CD14-positive monocyte (primary cell): ENCODE measurements around the gene COX7A2. TPM values are rescaled to one million over a fixed set of nuclear protein-coding genes. Genes with fewer than 3 reads are reported as not detected.
A peak's percentile ranks its signal among the peaks of the same experiment; 100 is the strongest.

Source experiments
- DNase-seq, 3 donors: peaks; one replicate each; pipeline ENCODE4 v3.0.0-alpha.2; 2011 to 2022
- H2AFZ ChIP-seq: 2 replicates; pipeline ENCODE4 v1.6.0; 2012; ENCODE audit warnings: mild to moderate bottlenecking, low read depth, low read length, inconsistent platforms; ENCODE audit not compliant: insufficient read depth, poor library complexity, severe bottlenecking
- H3K27ac ChIP-seq, 2 donors: 1 replicate in 1 of 2; 2 replicates in 1 of 2; pipeline ENCODE4 v1.5.1; 2012 to 2013; ENCODE audit warnings: low read length in 2 of 2, control low read depth in 1 of 2, inconsistent platforms in 1 of 2, low read depth in 1 of 2, mild to moderate bottlenecking in 1 of 2
- H3K27me3 ChIP-seq, 2 donors: one replicate each; pipeline versions ENCODE4 v1.6.0 to v1.6.1; 2011 to 2013; ENCODE audit warnings: low read length in 2 of 2; ENCODE audit not compliant: control insufficient read depth in 2 of 2, insufficient read depth in 2 of 2
- H3K36me3 ChIP-seq, 2 donors: replicated peaks in 1 of 2; 1 replicate in 1 of 2; 2 replicates in 1 of 2; pipeline versions ENCODE4 v1.5.1 to v1.6.1; 2012 to 2013; ENCODE audit warnings: low read length in 2 of 2, control low read depth in 1 of 2, inconsistent platforms in 1 of 2, mild to moderate bottlenecking in 1 of 2; ENCODE audit not compliant: insufficient read depth in 2 of 2, control insufficient read depth in 1 of 2
- H3K4me1 ChIP-seq, 2 donors: 1 replicate in 1 of 2; 2 replicates in 1 of 2; pipeline versions ENCODE4 v1.5.1 to v1.6.1; 2012 to 2013; ENCODE audit warnings: low read length in 2 of 2, control low read depth in 1 of 2, inconsistent platforms in 1 of 2, mild to moderate bottlenecking in 1 of 2, moderate library complexity in 1 of 2; ENCODE audit not compliant: insufficient read depth in 2 of 2, control insufficient read depth in 1 of 2
- H3K4me2 ChIP-seq: replicated peaks from 2 replicates; pipeline ENCODE3; 2012; ENCODE audit warnings: low read length, moderate library complexity, mild to moderate bottlenecking; ENCODE audit not compliant: poor library complexity, severe bottlenecking; ENCODE audit errors: extremely low read depth
- H3K4me3 ChIP-seq, 3 experiments: fragments of 200-600 bp in 1 of 3; sonication (generic) in 1 of 3; replicated peaks in 1 of 3; 1 replicate in 2 of 3; 2 replicates in 1 of 3; pipeline ENCODE4 v1.5.1; 2011 to 2013; ENCODE audit warnings: low read length in 3 of 3, mild to moderate bottlenecking in 3 of 3, control low read depth in 2 of 3, low read depth in 2 of 3, inconsistent platforms in 1 of 3, moderate library complexity in 1 of 3
- H3K79me2 ChIP-seq: 2 replicates; pipeline ENCODE4 v1.6.0; 2012; ENCODE audit warnings: mild to moderate bottlenecking, control low read depth, inconsistent platforms, low read length, moderate library complexity; ENCODE audit not compliant: insufficient read depth
- H3K9ac ChIP-seq: 2 replicates; pipeline ENCODE4 v1.6.0; 2017; ENCODE audit warnings: low read length, mild to moderate bottlenecking; ENCODE audit not compliant: insufficient read depth, poor library complexity, severe bottlenecking
- H3K9me3 ChIP-seq, 2 donors: replicated peaks in 1 of 2; 1 replicate in 1 of 2; 2 replicates in 1 of 2; pipeline versions ENCODE4 v1.5.1 to v1.6.1; 2012 to 2013; ENCODE audit warnings: low read length in 2 of 2, control low read depth in 1 of 2; ENCODE audit not compliant: control insufficient read depth in 1 of 2, insufficient read depth in 1 of 2
- H4K20me1 ChIP-seq: 2 replicates; pipeline ENCODE4 v1.6.0; 2012; ENCODE audit warnings: mild to moderate bottlenecking, low read length, control low read depth, moderate library complexity; ENCODE audit not compliant: insufficient read depth
- H3K27ac Mint-ChIP-seq, 7 donors: one replicate each; pipeline ENCODE4 v1.8.0; 2020; ENCODE audit warnings: mild to moderate bottlenecking in 7 of 7, mixed read lengths in 7 of 7, moderate library complexity in 6 of 7, inconsistent platforms in 2 of 7
- H3K27me3 Mint-ChIP-seq, 3 donors: one replicate each; pipeline ENCODE4 v1.8.0; 2021 to 2022; ENCODE audit warnings: low read depth in 3 of 3, mild to moderate bottlenecking in 3 of 3, mixed read lengths in 3 of 3, moderate library complexity in 3 of 3, inconsistent platforms in 1 of 3
- H3K36me3 Mint-ChIP-seq, 2 donors: one replicate each; pipeline ENCODE4 v1.8.0; 2020; ENCODE audit warnings: mixed read lengths in 2 of 2, inconsistent platforms in 1 of 2, mild to moderate bottlenecking in 1 of 2
- H3K4me1 Mint-ChIP-seq: one replicate; pipeline ENCODE4 v1.8.0; 2020; ENCODE audit warnings: mild to moderate bottlenecking, mixed read lengths
- H3K4me3 Mint-ChIP-seq, 2 donors: one replicate each; pipeline ENCODE4 v1.8.0; 2020; ENCODE audit warnings: mild to moderate bottlenecking in 2 of 2, mixed read lengths in 2 of 2, moderate library complexity in 1 of 2
- H3K9me3 Mint-ChIP-seq, 7 donors: one replicate each; pipeline ENCODE4 v1.8.0; 2020 to 2022; ENCODE audit warnings: mixed read lengths in 7 of 7, mild to moderate bottlenecking in 6 of 7, moderate library complexity in 6 of 7, inconsistent platforms in 2 of 7
- WGBS: methylation state at CpG from one replicate; pipeline ENCODE4 v1.1.5; 2013; ENCODE audit warnings: missing lambda C conversion rate; ENCODE audit not compliant: insufficient coverage; 5-methylcytosine and 5-hydroxymethylcytosine counted together
- intact Hi-C, 2 donors: fragments of 100-400 bp; cut with micrococcal nuclease; formaldehyde crosslinking; loops; one replicate each; pipeline versions ENCODE4 v1.15.0 to v1.15.1; 2023
- polyA plus RNA-seq, 3 donors: library from polyadenylated mRNA; depleted of rRNA in 1 of 3; unstranded in 2 of 3; stranded (reverse) in 1 of 3; fragments of 300-500 nt in 2 of 3; fragments of >200 nt in 1 of 3; fragmentation: Illumina TruSeq in 2 of 3; gene quantifications; 1 replicate in 2 of 3; 2 replicates in 1 of 3; pipeline ENCODE4 v1.2.3, GENCODE V29; 2012 to 2021
- TF ChIP-seq, protein P1 (sequence below): fragments of 200-600 bp; IDR thresholded peaks from one replicate; pipeline ENCODE4 v1.8.0; 2022; ENCODE audit warnings: antibody characterized with exemption, mild to moderate bottlenecking

Gene COX7A2
- polyA plus RNA-seq, 3 donors, result 175 to 846 (median 798) TPM

- H3K9me3 Mint-ChIP-seq, result no peaks in the 10 kb centered on the region
- H3K4me1 Mint-ChIP-seq, result peaks cover 24% of the 10 kb centered on the region
- no peaks in the 10 kb centered on the region for H3K9me3 ChIP-seq
- H3K27me3 Mint-ChIP-seq, result no peaks in the 10 kb centered on the region
- H2AFZ ChIP-seq, result no peak overlapping the region
- H3K27ac ChIP-seq, result no peak overlapping the region
- H3K79me2 ChIP-seq, result peaks cover 45% of the 10 kb centered on the region
- TF ChIP-seq, protein P1, sequence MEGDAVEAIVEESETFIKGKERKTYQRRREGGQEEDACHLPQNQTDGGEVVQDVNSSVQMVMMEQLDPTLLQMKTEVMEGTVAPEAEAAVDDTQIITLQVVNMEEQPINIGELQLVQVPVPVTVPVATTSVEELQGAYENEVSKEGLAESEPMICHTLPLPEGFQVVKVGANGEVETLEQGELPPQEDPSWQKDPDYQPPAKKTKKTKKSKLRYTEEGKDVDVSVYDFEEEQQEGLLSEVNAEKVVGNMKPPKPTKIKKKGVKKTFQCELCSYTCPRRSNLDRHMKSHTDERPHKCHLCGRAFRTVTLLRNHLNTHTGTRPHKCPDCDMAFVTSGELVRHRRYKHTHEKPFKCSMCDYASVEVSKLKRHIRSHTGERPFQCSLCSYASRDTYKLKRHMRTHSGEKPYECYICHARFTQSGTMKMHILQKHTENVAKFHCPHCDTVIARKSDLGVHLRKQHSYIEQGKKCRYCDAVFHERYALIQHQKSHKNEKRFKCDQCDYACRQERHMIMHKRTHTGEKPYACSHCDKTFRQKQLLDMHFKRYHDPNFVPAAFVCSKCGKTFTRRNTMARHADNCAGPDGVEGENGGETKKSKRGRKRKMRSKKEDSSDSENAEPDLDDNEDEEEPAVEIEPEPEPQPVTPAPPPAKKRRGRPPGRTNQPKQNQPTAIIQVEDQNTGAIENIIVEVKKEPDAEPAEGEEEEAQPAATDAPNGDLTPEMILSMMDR, result no peak
- H3K36me3 Mint-ChIP-seq, result peaks cover 2 to 10% of the 10 kb centered on the region in 2 donors
- H3K4me3 Mint-ChIP-seq, result peak overlapping the region in 1 of 2 donors; percentile 30
- H3K36me3 ChIP-seq, result no peaks in the 10 kb centered on the region
- no peak overlapping the region for H3K4me3 ChIP-seq
- WGBS, result no CpG with 5 or more reads among the region's 1 CpG
- H4K20me1 ChIP-seq, result peaks cover 7% of the 10 kb centered on the region
- DNase-seq, result no peak
- peak overlapping the region in 4 of 7 donors; percentile 3 to 57 (median 18) for H3K27ac Mint-ChIP-seq
- intact Hi-C loops, result loop anchor here in 1 of 2 donors (10.0 kb wide), 1 partner anchor 317 kb away; the partner anchor contains the start of gene SENP6
- peaks cover 12 to 41% of the 10 kb centered on the region in 2 donors for H3K4me1 ChIP-seq
- no peak overlapping the region for H3K4me2 ChIP-seq
- H3K9ac ChIP-seq, result no peak overlapping the region
- H3K27me3 ChIP-seq, result no peaks in the 10 kb centered on the region
Measured at GRCh38 chr6:75287424-75287823, 43.8 kb upstream of the COX7A2 start.

DNA sequence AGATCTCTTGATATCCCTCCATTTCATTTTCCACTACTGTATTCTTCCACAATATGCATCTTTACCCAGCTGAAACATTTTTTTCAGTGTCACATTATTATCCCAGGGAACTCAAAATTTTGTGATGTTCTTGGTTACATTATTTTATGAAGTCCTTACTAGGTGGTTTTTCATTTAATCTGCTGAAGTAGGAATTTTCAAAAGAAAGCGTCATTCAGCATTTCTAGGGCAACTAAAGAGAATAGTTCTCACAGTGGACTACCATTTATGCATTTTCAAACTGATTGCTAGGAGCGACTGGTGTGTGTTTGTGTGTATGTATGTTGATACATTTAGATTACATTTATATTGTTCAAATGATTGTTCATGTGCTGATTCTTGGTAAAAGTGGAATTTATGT lies 43.4 kb upstream of the COX7A2 start:
- Histone ChIP-seq H3K27ac (no peak overlapping the region), H3K9ac (no peak overlapping the region), H3K4me2 (no peak overlapping the region), H4K20me1 (peaks cover 10% of the 10 kb centered on the region), H3K4me3 (no peak overlapping the region), H2AFZ (no peak overlapping the region), H3K27me3 (no peaks in the 10 kb centered on the region), H3K79me2 (peaks cover 49% of the 10 kb centered on the region), H3K36me3 (no peaks in the 10 kb centered on the region), H3K4me1 (peaks cover 16 to 45% of the 10 kb centered on the region in 2 donors), H3K9me3 (no peaks in the 10 kb centered on the region)
- Mint-ChIP-seq H3K27ac (peak overlapping the region in 1 of 7 donors; percentile 22), H3K36me3 (peaks cover 2 to 12% of the 10 kb centered on the region in 2 donors), H3K27me3 (no peaks in the 10 kb centered on the region), H3K9me3 (no peaks in the 10 kb centered on the region), H3K4me3 (no peak overlapping the region), H3K4me1 (peaks cover 27% of the 10 kb centered on the region)
- WGBS, result no CpG with 5 or more reads among the region's 2 CpGs
- TF ChIP-seq, protein P1, result no peak
- intact Hi-C loops, result loop anchor here in 1 of 2 donors (10.0 kb wide), 1 partner anchor 318 kb away; the partner anchor contains the start of gene SENP6
- DNase-seq, result no peak
